HCT116 (cell line): Measurements from ENCODE around the gene MLPH.

Experiments used
- POLR2AphosphoS5 ChIP-seq: IDR thresholded peaks from 2 replicates; pipeline ENCODE4 v1.6.1; 2011; ENCODE audit warnings: mild to moderate bottlenecking, low read depth, low read length, moderate library complexity
- SIN3A ChIP-seq: IDR thresholded peaks from 2 replicates; pipeline ENCODE4 v1.6.1; 2012; ENCODE audit warnings: low read depth
- SRF ChIP-seq: IDR thresholded peaks from 2 replicates; pipeline ENCODE4 v1.6.1; 2012; ENCODE audit warnings: low read depth
- YY1 ChIP-seq: IDR thresholded peaks from 2 replicates; pipeline ENCODE4 v1.6.1; 2011; ENCODE audit warnings: low read length, low read depth, moderate library complexity, mild to moderate bottlenecking; ENCODE audit not compliant: insufficient replicate concordance; ENCODE audit errors: extremely low read depth
- TF ChIP-seq, protein P1 (sequence below), 3 experiments: fragments of 200-600 bp in 1 of 3; sonication (generic) in 1 of 3; IDR thresholded peaks in 2 of 3; conservative IDR thresholded peaks in 1 of 3; 2 replicates each; pipeline ENCODE4 v1.5.1; 2012 to 2017; ENCODE audit warnings: low read depth in 2 of 3, low read length in 2 of 3, antibody characterized with exemption in 1 of 3, borderline replicate concordance in 1 of 3, control low read depth in 1 of 3, mild to moderate bottlenecking in 1 of 3, mixed read lengths in 1 of 3, mixed run types in 1 of 3, moderate library complexity in 1 of 3; ENCODE audit not compliant: insufficient read depth in 1 of 3

DNA sequence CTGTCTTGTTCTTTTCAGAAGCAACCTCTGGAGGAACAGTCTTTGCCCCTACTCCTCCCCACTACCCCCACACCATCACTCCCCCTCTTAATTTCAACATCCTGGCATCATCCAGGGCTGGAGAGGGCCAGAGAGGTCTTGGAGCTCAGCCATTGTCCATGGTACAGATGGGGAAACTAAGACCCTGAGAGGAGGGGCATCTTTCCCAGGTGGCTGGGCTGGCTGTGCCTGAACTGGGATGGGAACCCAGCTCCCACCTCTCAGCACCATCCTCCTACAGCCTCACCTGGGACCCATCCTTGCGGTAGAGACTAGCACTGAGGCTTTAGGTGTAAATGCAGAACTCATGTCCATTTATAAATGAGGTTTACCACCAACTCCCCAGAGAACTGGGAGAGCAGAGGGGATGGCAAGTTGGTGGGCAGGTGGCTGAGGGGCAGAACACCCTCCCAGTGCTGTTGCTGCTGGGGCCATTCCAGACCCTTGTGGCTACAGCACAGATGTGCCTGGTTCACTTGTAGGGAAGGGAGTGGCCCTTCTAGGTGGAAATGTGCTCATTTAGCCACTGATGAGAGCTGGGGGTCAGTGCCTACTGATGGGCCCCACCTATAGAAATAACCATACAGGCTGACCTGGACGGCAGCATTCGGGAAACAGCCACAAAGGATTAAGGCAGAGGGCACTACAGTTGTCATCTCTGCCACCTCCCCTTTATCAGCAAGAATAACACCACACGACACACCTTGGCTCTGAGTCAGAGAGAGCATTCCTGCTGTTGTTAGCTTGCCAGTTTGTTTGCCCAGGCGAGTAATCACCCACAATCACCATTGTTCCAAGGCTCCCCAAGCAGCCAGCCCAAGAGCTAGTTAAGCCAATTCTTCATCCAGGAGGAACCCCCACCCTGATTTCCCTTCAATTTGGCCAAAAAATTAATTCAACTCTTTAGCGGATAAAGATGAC is 2.1 kb downstream of the MLPH start:
- no peak for TF ChIP-seq SIN3A
- TF ChIP-seq, protein P1, sequence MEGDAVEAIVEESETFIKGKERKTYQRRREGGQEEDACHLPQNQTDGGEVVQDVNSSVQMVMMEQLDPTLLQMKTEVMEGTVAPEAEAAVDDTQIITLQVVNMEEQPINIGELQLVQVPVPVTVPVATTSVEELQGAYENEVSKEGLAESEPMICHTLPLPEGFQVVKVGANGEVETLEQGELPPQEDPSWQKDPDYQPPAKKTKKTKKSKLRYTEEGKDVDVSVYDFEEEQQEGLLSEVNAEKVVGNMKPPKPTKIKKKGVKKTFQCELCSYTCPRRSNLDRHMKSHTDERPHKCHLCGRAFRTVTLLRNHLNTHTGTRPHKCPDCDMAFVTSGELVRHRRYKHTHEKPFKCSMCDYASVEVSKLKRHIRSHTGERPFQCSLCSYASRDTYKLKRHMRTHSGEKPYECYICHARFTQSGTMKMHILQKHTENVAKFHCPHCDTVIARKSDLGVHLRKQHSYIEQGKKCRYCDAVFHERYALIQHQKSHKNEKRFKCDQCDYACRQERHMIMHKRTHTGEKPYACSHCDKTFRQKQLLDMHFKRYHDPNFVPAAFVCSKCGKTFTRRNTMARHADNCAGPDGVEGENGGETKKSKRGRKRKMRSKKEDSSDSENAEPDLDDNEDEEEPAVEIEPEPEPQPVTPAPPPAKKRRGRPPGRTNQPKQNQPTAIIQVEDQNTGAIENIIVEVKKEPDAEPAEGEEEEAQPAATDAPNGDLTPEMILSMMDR (IDR thresholded peaks at IDR 0.05 in 2 of 3, conservative IDR thresholded peaks at IDR 0.05 in 1 of 3; ENCODE audit: borderline replicate concordance in 1 of 3, insufficient read depth in 1 of 3, low read depth in 2 of 3, low read length in 2 of 3) = no peak
- TF ChIP-seq POLR2AphosphoS5 = peak; percentile 43; the same call in 1 of the 2 replicates
- TF ChIP-seq YY1 = no peak
- no peak for TF ChIP-seq SRF
